WI38 (cell line): Measurements from ENCODE around the gene EIF4EBP2.

ENCODE experiments used
- H3K4me3 ChIP-seq: 2 replicates; pipeline ENCODE4 v1.5.1; 2011; ENCODE audit warnings: low read depth, mild to moderate bottlenecking, control low read depth, low read length
- TF ChIP-seq, protein P1 (sequence below): IDR thresholded peaks from 2 replicates; pipeline ENCODE4 v1.5.1; 2012; ENCODE audit warnings: low read depth, mild to moderate bottlenecking, control low read depth, low read length

The EIF4EBP2 gene

GRCh38 chr10:70457759-70458305 is 53.9 kb downstream of the EIF4EBP2 start:
- TF ChIP-seq, protein P1, sequence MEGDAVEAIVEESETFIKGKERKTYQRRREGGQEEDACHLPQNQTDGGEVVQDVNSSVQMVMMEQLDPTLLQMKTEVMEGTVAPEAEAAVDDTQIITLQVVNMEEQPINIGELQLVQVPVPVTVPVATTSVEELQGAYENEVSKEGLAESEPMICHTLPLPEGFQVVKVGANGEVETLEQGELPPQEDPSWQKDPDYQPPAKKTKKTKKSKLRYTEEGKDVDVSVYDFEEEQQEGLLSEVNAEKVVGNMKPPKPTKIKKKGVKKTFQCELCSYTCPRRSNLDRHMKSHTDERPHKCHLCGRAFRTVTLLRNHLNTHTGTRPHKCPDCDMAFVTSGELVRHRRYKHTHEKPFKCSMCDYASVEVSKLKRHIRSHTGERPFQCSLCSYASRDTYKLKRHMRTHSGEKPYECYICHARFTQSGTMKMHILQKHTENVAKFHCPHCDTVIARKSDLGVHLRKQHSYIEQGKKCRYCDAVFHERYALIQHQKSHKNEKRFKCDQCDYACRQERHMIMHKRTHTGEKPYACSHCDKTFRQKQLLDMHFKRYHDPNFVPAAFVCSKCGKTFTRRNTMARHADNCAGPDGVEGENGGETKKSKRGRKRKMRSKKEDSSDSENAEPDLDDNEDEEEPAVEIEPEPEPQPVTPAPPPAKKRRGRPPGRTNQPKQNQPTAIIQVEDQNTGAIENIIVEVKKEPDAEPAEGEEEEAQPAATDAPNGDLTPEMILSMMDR, result no peak
- no peak overlapping the region for H3K4me3 ChIP-seq

DNA sequence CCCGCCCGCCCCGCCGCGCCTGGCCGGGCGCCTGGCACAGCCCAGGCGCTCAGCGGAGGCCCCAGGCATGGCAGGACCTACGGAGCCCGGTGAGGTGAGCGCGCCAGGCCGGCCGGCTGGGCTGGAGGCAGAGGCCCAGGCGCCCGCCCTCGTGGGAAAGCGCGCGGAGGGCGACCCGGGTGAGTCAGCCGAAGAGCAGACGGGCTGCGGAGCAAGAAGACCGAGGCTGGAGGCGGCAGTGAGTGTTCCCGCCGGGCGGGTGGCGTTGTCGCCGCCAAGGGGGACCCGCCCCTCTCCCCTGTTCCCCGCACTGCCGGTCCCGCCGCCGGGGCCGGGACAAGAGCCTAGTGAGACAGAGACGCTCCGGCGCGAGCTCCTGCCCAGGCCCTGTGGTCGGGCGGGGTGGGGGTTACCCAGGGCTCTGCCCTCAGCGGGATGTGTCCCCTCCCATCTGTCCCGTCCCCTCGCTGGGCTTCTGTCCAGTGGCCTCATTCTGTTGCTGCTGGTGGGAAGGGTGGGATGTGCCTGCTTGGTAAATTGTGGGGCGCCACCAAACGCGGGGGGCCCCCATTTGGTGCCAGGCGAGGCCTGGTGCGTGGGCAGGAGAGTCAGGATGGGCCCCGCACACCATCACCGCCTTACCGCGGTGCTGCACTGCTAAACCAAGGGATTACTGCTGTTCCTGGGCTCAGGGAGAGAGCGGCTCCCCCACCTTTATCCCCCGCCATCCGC is 54.5 kb downstream of the EIF4EBP2 start:
- H3K4me3 ChIP-seq, result no peak overlapping the region
- TF ChIP-seq, protein P1, result no peak

DNA sequence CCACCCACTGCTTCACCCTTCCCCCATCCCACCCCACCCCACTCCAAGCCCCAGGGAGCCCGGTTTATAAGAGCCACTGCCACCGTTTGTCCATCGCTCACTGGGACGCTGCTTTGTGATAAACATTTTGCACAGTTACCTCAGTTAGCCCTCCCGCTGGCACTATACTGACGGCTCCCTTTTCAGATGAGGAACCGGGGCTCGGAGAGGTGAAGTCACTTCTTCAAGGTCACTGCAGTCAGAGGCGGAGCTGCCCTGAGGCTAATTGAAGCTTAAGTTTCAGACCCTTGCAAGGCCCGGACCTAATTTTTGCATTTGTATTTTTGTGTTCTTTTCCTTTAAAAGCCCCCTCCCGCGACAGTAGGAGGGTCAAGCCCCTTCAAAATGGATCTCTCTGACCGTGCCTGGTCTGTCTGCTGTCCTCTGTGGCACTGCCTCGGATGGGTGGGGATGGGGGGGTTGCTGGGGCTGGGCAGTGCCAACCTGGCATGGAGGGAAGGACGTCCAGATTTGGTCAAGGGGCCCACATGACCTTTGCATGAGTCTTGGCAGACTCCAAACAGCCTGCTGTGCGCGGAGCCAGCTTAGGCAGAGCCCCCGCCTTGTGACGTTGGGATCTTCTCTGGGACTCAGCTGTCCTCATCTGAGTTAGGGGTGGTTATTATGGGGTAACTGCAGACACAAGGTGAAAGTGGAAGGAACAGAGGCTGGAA is 55.3 kb downstream of the EIF4EBP2 start:
- no peak overlapping the region for H3K4me3 ChIP-seq
- TF ChIP-seq, protein P1, result no peak

GRCh38 chr10:70459774-70460490 is 56.0 kb downstream of the EIF4EBP2 start:
- H3K4me3 ChIP-seq, result no peak overlapping the region
- TF ChIP-seq, protein P1, result no peak

GRCh38 chr10:70461397-70462348 is 57.7 kb downstream of the EIF4EBP2 start:
- TF ChIP-seq, protein P1, result peak; percentile 93
- H3K4me3 ChIP-seq, result no peak overlapping the region

GRCh38 chr10:70462349-70462984 is 58.5 kb downstream of the EIF4EBP2 start:
- no peak overlapping the region for H3K4me3 ChIP-seq
- TF ChIP-seq, protein P1, result no peak
